Caco-2 (cell line): Measurements from ENCODE around the gene CLHC1. TPM values are rescaled to one million over a fixed set of nuclear protein-coding genes. Genes with fewer than 3 reads are reported as not detected.

Experiments
- BruUV-seq: library from RNA; stranded (reverse); fragments of 400-500 nt; replicated peaks from 2 replicates; lab custom pipeline; 2021; lab: Mats Ljungman, UMichigan
- CTCF ChIA-PET: fragments of 300-600 bp; sonication (Branson Sonifier 250); formaldehyde crosslinking; loops from one replicate; lab custom pipeline; 2022; ENCODE audit warnings: antibody characterized with exemption; lab: Charles Lee
- POLR2A ChIA-PET: fragments of 300-600 bp; sonication (Branson Sonifier 250); formaldehyde crosslinking; loops from one replicate; lab custom pipeline; 2022; ENCODE audit warnings: antibody characterized with exemption; lab: Charles Lee
- DNase-seq, 2 experiments: peaks; one replicate each; pipeline versions ENCODE4 v3.0.0 to v3.0.0-alpha.2; 2020 to 2022
- H3K27me3 ChIP-seq: replicated peaks from 2 replicates; pipeline ENCODE4 v1.6.0; 2011; ENCODE audit warnings: low read length; ENCODE audit not compliant: control insufficient read depth, insufficient read depth
- H3K36me3 ChIP-seq: 2 replicates; pipeline ENCODE4 v1.5.1; 2011; ENCODE audit warnings: low read length; ENCODE audit not compliant: control insufficient read depth, insufficient read depth
- H3K4me1 ChIP-seq: fragments of 250-450 bp; sonication (Bioruptor Pico); 2 replicates; pipeline ENCODE4 v1.5.1; 2020; ENCODE audit warnings: mild to moderate bottlenecking
- H3K4me3 ChIP-seq: 2 replicates; pipeline ENCODE4 v1.5.1; 2011; ENCODE audit warnings: low read depth, mild to moderate bottlenecking, control low read depth, low read length
- H3K9me3 ChIP-seq: fragments of 250-450 bp; sonication (Bioruptor Pico); 2 replicates; pipeline ENCODE4 v1.5.1; 2020; ENCODE audit warnings: mild to moderate bottlenecking, moderate library complexity
- H3K27ac Mint-ChIP-seq: one replicate; pipeline ENCODE4 v1.8.0; 2022; ENCODE audit warnings: mixed read lengths; ENCODE audit not compliant: unreplicated experiment
- H3K27me3 Mint-ChIP-seq: one replicate; pipeline ENCODE4 v1.8.0; 2022; ENCODE audit warnings: mixed read lengths; ENCODE audit not compliant: insufficient read depth, unreplicated experiment
- H3K36me3 Mint-ChIP-seq: one replicate; pipeline ENCODE4 v1.8.0; 2022; ENCODE audit warnings: mild to moderate bottlenecking, mixed read lengths; ENCODE audit not compliant: insufficient read depth, unreplicated experiment
- H3K4me1 Mint-ChIP-seq: one replicate; pipeline ENCODE4 v1.8.0; 2022; ENCODE audit warnings: low read depth, mixed read lengths; ENCODE audit not compliant: unreplicated experiment
- H3K4me3 Mint-ChIP-seq: one replicate; pipeline ENCODE4 v1.8.0; 2022; ENCODE audit warnings: mild to moderate bottlenecking, moderate library complexity, mixed read lengths; ENCODE audit not compliant: unreplicated experiment
- H3K9me3 Mint-ChIP-seq: one replicate; pipeline ENCODE4 v1.8.0; 2022; ENCODE audit warnings: mixed read lengths; ENCODE audit not compliant: unreplicated experiment
- intact Hi-C: fragments of 100-400 bp; cut with micrococcal nuclease; formaldehyde crosslinking; loops from one replicate; pipeline ENCODE4 v1.10.0; 2022; ENCODE audit not compliant: unreplicated experiment
- total RNA-seq: library from RNA; stranded (reverse); gene quantifications from 2 replicates; pipeline ENCODE4 v1.2.3, GENCODE V29; 2022
- TF ChIP-seq, protein P1 (sequence below), 2 experiments: fragments of 200-600 bp in 1 of 2; IDR thresholded peaks; 1 replicate in 1 of 2; 2 replicates in 1 of 2; pipeline versions ENCODE4 v1.5.1 to v1.8.0; 2011 to 2022; ENCODE audit warnings: antibody characterized with exemption in 1 of 2, control low read depth in 1 of 2, inconsistent platforms in 1 of 2, low read depth in 1 of 2, low read length in 1 of 2, mild to moderate bottlenecking in 1 of 2, moderate library complexity in 1 of 2; ENCODE audit not compliant: insufficient read depth in 1 of 2, severe bottlenecking in 1 of 2, unreplicated experiment in 1 of 2

The CLHC1 gene
- total RNA-seq, 1 experiment from 2014 or later: 13.4 TPM

DNA sequence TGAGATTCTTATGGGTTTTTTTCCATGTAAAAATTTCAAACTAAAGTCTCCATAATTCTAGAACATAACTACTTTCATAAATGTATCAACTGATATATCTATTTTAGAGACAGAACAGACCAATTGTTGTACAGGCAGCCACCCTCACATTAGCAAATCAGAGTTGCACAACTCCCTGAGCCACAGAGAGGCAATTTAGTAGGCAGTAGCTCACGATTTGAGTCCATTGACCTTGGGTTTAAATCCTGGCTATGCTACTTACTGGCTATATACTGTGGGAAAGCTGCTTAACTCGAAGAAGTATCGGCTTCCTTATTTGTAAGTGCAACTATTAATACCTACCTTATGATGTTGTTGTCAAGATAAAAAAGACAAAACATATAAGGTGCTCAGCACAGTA is 20.7 kb upstream of the CLHC1 start:
- no peaks in the 10 kb centered on the region for H3K4me1 ChIP-seq
- no peaks in the 10 kb centered on the region for H3K27me3 ChIP-seq
- H3K36me3 Mint-ChIP-seq: peaks cover 12% of the 10 kb centered on the region
- ChIA-PET POLR2A (no interaction called here), CTCF (no interaction called here)
- intact Hi-C loops: no loop called here
- peaks cover 2% of the 10 kb centered on the region for H3K4me1 Mint-ChIP-seq
- BruUV-seq: no TSS peak
- DNase-seq: no peak
- H3K9me3 ChIP-seq: no peaks in the 10 kb centered on the region
- no peaks in the 10 kb centered on the region for H3K9me3 Mint-ChIP-seq
- H3K27me3 Mint-ChIP-seq: no peaks in the 10 kb centered on the region
- H3K27ac Mint-ChIP-seq: no peak overlapping the region
- H3K36me3 ChIP-seq: no peaks in the 10 kb centered on the region; the same call in 1 of the 2 replicates
- no peak overlapping the region for H3K4me3 ChIP-seq
- no peak overlapping the region for H3K4me3 Mint-ChIP-seq
- TF ChIP-seq, protein P1, sequence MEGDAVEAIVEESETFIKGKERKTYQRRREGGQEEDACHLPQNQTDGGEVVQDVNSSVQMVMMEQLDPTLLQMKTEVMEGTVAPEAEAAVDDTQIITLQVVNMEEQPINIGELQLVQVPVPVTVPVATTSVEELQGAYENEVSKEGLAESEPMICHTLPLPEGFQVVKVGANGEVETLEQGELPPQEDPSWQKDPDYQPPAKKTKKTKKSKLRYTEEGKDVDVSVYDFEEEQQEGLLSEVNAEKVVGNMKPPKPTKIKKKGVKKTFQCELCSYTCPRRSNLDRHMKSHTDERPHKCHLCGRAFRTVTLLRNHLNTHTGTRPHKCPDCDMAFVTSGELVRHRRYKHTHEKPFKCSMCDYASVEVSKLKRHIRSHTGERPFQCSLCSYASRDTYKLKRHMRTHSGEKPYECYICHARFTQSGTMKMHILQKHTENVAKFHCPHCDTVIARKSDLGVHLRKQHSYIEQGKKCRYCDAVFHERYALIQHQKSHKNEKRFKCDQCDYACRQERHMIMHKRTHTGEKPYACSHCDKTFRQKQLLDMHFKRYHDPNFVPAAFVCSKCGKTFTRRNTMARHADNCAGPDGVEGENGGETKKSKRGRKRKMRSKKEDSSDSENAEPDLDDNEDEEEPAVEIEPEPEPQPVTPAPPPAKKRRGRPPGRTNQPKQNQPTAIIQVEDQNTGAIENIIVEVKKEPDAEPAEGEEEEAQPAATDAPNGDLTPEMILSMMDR (IDR thresholded peaks at IDR 0.05; ENCODE audit: insufficient read depth in 1 of 2, low read depth in 1 of 2, low read length in 1 of 2, severe bottlenecking in 1 of 2, unreplicated experiment in 1 of 2): no peak

DNA sequence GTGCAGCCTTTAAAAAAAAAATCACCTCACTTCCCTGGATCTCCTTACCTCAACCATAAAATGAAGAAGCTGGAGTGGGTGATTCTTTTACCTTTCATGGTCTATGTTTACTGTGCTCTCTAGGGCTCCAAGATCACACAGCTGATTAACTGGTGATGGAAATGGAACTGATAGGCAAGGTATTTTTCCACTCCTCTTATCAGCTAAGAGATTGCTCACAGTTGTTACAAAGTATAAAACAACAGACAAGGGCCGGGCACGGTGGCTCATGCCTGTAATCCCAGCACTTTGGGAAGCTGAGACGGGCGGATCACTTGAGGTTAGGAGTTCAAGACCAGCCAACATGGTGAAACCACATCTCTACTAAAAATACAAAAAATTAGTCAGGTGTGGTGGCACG is 14.9 kb upstream of the CLHC1 start:
- Mint-ChIP-seq H3K9me3 (no peaks in the 10 kb centered on the region), H3K27me3 (no peaks in the 10 kb centered on the region), H3K27ac (peak overlapping the region; percentile 2), H3K36me3 (peaks cover 28% of the 10 kb centered on the region), H3K4me3 (no peak overlapping the region), H3K4me1 (peaks cover 20% of the 10 kb centered on the region)
- Histone ChIP-seq H3K27me3 (no peaks in the 10 kb centered on the region), H3K4me1 (peaks cover 12% of the 10 kb centered on the region), H3K9me3 (no peaks in the 10 kb centered on the region), H3K36me3 (no peaks in the 10 kb centered on the region; the same call in none of the 2 replicates), H3K4me3 (no peak overlapping the region)
- BruUV-seq: no TSS peak
- ChIA-PET CTCF (interaction anchor here (0.7 kb wide), 1 partner anchor 605 kb away, joined by 3 read pairs; no protein-coding TSS in a partner anchor), POLR2A (no interaction called here)
- intact Hi-C loops: loop anchor here (1.0 kb wide), 2 partner anchors 21 to 29 kb away; no protein-coding TSS in a partner anchor
- TF ChIP-seq, protein P1 (IDR thresholded peaks at IDR 0.05; ENCODE audit: insufficient read depth in 1 of 2, low read depth in 1 of 2, low read length in 1 of 2, severe bottlenecking in 1 of 2, unreplicated experiment in 1 of 2): no peak
- DNase-seq: peak; percentile 62 to 66

DNA sequence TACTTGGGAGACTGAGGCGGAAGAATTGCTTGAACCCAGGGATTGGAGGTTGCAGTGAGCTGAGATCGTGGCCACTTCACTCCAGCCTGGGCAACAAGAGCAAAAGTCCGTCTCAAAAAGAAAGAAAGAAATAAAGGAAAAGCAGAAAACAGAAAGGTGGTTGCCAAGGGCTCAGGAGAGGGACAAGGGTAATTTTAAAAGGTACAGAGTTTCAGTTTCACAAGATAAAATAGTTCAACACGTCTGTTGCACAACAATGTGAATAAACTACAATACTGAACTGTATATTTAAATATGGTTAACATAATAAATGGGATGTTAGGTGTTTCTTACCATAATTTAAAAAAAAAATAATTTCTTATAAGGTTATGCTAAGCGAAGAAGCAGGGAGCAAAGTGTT is 13.3 kb upstream of the CLHC1 start:
- H3K36me3 Mint-ChIP-seq: peaks cover 35% of the 10 kb centered on the region
- no peaks in the 10 kb centered on the region for H3K27me3 ChIP-seq
- H3K4me3 ChIP-seq: no peak overlapping the region
- intact Hi-C loops: no loop called here
- H3K9me3 ChIP-seq: no peaks in the 10 kb centered on the region
- no peaks in the 10 kb centered on the region for H3K27me3 Mint-ChIP-seq
- TF ChIP-seq, protein P1 (IDR thresholded peaks at IDR 0.05; ENCODE audit: insufficient read depth in 1 of 2, low read depth in 1 of 2, low read length in 1 of 2, severe bottlenecking in 1 of 2, unreplicated experiment in 1 of 2): no peak
- POLR2A ChIA-PET: no interaction called here
- peaks cover 20% of the 10 kb centered on the region for H3K4me1 Mint-ChIP-seq
- DNase-seq: no peak
- BruUV-seq: no TSS peak
- H3K9me3 Mint-ChIP-seq: no peaks in the 10 kb centered on the region
- H3K27ac Mint-ChIP-seq: no peak overlapping the region
- CTCF ChIA-PET: no interaction called here
- no peaks in the 10 kb centered on the region; the same call in none of the 2 replicates for H3K36me3 ChIP-seq
- H3K4me1 ChIP-seq: peaks cover 12% of the 10 kb centered on the region
- H3K4me3 Mint-ChIP-seq: no peak overlapping the region
